ENCODE results near the gene RNF149.
"Not testable (repeated sequence)": the region's sequence is repeated elsewhere in the genome, so short reads cannot be mapped to it uniquely, and the experiment has no call there.

The RNF149 gene

DNA sequence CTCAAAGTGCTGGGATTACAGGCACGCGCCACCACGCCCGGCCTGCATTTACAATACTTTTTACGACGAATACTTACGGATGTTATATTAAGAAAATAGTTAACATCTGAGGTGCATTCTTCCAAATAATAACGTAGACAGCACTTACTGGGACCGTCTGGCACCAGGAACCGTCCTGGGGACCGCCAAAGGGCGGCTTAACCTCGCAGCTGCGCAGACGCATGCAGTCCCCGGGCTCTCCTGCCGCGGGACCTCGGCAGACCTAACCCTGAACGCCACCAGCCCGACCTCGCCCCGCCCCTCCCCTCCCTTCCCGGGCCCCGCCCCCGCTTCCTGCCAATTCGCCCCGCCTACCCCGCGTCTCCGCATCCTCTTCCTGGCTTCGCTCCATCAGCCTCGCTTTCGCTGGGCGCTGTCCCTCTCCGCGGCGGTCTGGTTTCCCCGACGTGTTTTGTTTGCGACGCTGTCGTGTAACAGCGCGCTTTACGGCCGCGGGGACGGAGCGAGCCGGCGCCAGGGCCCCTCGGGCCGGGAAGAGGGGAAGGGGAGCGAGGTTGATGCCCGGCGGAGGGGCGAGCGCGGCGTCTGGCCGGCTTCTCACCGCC lies 56.0 kb downstream of the RNF149 start, which contains the start of gene CNOT11:
CNOT11 (plus strand) TSS at position 479 of the 605 bp plus-strand sequence; CDS start at position 558, 79 bp downstream.
- DNase-seq (ENCODE audit: low read depth, low spot score) = peak; percentile 89
- H3K4me3 ChIP-seq = peak within 1 kb of the TSS; percentile 93
- peaks cover 4% of the 10 kb centered on the region for H3K36me3 ChIP-seq (ENCODE audit: insufficient read depth, low read length)
- H3K27ac ChIP-seq = peak within 1 kb of the TSS; percentile 68
- H3K9me3 ChIP-seq (ENCODE audit: low read depth, low read length) = no peaks in the 10 kb centered on the region
- peak; percentile 98 for TF ChIP-seq POLR2AphosphoS5 (IDR thresholded peaks at IDR 0.05; ENCODE audit: borderline replicate concordance, low read depth, low read length)
- peak; percentile 40 for TF ChIP-seq FOXP2 (optimal IDR thresholded peaks at IDR 0.05; ENCODE audit: control extremely low read depth, extremely low read length, insufficient read depth)
- no peak for TF ChIP-seq EZH2 (IDR thresholded peaks at IDR 0.05)
- H3K9ac ChIP-seq (ENCODE audit: insufficient read length) = peak within 1 kb of the TSS; percentile 93

DNA sequence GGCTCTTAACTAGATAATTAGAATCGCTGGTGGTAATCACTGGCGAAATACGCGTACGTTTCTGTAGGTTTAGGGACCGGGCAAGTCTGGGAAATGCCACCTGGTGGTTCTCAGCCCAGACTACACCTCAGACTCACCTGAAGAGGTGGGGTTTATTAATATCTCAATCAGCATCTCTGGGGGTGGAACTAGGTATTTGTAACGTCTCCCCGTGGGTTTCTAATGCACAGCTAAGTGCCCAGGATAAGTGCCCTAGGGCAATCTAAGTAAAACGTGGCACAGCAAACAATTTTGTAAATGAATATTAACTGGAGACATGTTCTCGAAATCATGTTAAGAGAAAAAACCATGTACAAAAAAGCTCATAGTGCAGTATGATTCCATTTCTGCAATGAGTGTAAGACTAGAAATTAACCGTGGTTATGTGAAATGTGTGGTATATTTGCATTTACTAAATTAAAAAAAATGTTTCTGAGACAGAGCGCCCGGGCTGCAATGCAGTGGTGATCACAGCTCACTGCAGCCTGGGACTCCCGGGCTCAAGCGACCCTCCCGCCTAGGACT lies 56.6 kb downstream of the RNF149 start:
- peak overlapping the region; percentile 93 for H3K4me3 ChIP-seq
- TF ChIP-seq EZH2 (IDR thresholded peaks at IDR 0.05) (no peak), POLR2AphosphoS5 (IDR thresholded peaks at IDR 0.05; ENCODE audit: borderline replicate concordance, low read depth, low read length) (no peak), FOXP2 (optimal IDR thresholded peaks at IDR 0.05; ENCODE audit: control extremely low read depth, extremely low read length, insufficient read depth) (no peak)
- peak overlapping the region; percentile 82 for H3K9ac ChIP-seq (ENCODE audit: insufficient read length)
- H3K27ac ChIP-seq = peak overlapping the region; percentile 68; the same call in 1 of the 2 replicates
- peak; percentile 10 for DNase-seq (ENCODE audit: low read depth, low spot score)
- no peaks in the 10 kb centered on the region for H3K36me3 ChIP-seq (ENCODE audit: insufficient read depth, low read length)
- no peaks in the 10 kb centered on the region for H3K9me3 ChIP-seq (ENCODE audit: low read depth, low read length)

DNA sequence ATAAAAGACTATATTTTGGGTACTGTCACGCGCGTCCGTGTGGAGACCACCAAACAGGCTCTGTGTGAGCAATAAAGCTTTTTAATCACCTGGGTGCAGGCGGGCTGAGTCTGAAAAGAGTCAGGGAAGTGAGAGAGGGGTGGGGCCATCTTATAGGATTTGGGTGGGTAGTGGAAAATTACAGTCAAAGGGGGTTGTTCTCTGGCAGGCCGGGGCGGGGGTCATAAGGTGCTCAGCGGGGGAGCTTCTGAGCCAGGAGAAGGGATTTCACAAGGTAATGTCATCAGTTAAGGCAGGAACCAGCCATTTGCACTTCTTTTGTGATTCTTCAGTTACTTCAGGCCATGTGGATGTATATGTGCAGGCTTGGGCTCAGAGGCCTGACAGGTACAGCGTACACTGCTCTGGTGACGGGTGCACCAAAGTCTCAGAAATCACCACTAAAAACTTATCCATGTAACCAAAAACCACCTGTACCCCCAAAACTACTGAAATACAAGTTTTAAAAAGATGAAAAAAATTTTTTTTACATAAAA lies 57.2 kb downstream of the RNF149 start:
- DNase-seq (ENCODE audit: low read depth, low spot score); H3K9me3 ChIP-seq (ENCODE audit: low read depth, low read length); H3K36me3 ChIP-seq (ENCODE audit: insufficient read depth, low read length); H3K27ac ChIP-seq; H3K4me3 ChIP-seq; H3K9ac ChIP-seq (ENCODE audit: insufficient read length): not testable (repeated sequence)

DNA sequence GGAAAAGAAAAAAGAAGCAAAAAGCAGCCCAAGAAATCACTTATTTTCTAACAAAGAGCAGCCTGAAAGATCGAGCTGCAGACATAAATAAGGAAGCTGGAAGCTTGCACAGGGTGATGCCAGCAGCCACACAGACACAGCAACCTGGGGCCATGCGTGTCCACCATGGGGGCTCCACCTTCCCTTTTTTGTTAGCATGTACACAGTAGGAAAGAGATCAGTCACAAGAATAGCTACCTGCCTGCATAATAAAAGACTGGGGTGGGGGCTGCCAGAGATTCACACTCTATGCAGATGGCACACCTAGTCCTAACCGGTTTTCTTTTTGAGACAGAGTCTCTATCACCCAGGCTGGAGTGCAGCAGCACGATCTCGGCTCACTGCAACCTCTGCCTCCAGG lies 58.7 kb downstream of the RNF149 start:
- H3K27ac ChIP-seq = no peak overlapping the region
- no peak overlapping the region for H3K4me3 ChIP-seq
- DNase-seq (ENCODE audit: low read depth, low spot score) = no peak
- no peak overlapping the region for H3K9ac ChIP-seq (ENCODE audit: insufficient read length)
- no peaks in the 10 kb centered on the region for H3K9me3 ChIP-seq (ENCODE audit: low read depth, low read length)
- no peaks in the 10 kb centered on the region for H3K36me3 ChIP-seq (ENCODE audit: insufficient read depth, low read length)
- TF ChIP-seq FOXP2 (optimal IDR thresholded peaks at IDR 0.05; ENCODE audit: control extremely low read depth, extremely low read length, insufficient read depth) = no peak
- no peak for TF ChIP-seq EZH2 (IDR thresholded peaks at IDR 0.05)
- TF ChIP-seq POLR2AphosphoS5 (IDR thresholded peaks at IDR 0.05; ENCODE audit: borderline replicate concordance, low read depth, low read length) = no peak

DNA sequence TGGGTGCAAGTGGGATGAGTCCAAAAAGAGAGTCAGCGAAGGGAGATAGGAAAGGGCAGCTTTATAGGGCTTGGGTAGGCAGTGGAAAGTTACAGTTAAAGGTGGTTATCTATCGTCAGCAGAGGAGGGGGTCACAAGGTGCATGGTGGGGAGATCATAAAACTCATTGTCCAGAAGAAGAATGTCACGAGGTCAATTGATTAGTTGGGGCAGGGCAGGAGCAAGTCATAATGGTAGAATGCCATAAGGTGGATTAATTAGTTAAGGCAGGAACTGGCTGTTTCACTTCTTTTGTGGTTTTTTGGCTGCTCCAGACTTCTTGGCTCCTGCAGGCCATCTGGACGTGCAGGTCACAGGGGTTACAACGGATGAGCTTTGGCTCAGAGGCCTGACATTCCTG lies 59.7 kb downstream of the RNF149 start:
- H3K4me3 ChIP-seq; DNase-seq (ENCODE audit: low read depth, low spot score); H3K36me3 ChIP-seq (ENCODE audit: insufficient read depth, low read length); H3K9me3 ChIP-seq (ENCODE audit: low read depth, low read length); H3K9ac ChIP-seq (ENCODE audit: insufficient read length); H3K27ac ChIP-seq: not testable (repeated sequence)

DNA sequence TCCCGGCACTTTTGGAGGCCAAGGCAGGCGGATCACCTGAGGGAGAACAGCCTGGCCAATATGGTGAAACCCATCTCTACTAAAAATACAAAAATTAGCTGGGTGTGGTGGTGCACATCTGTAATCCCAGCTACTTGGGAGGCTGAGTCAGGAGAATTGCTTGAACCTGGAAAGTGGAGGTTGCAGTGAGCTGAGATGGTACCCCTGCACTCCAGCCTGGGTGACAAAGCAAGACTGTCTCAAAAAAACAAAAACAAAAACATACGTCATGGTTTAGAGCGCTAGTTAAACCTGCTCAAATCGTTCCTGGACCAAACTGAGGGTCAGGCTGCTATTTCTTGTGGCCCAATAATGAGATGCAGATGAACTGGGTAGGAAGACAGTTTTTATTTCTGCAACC lies 63.0 kb downstream of the RNF149 start:
- H3K9me3 ChIP-seq (ENCODE audit: low read depth, low read length); DNase-seq (ENCODE audit: low read depth, low spot score): not testable (repeated sequence)

DNA sequence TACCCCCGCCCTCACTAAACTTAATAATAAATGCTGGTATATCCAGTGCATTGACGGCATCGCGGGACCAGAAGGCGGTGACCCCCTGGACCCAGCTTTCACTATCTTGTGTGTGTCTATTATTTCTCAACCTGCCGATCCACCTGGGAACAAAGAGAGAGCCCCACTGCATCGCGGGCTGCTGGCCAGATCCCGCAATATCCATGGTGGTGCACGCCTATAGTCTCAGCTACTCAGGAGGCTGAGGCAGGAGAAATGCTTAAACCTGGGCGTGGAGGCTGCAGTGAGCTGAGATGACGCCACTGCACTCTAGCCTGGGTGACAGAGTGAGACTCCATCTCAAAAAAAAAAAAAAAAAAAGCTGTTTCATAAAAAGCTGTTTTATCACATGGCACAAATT lies 63.6 kb downstream of the RNF149 start:
- DNase-seq (ENCODE audit: low read depth, low spot score); H3K9me3 ChIP-seq (ENCODE audit: low read depth, low read length); H3K4me3 ChIP-seq; H3K36me3 ChIP-seq (ENCODE audit: insufficient read depth, low read length); H3K27ac ChIP-seq; H3K9ac ChIP-seq (ENCODE audit: insufficient read length): not testable (repeated sequence)

More for the DNA sequence above, 63.0 kb downstream of the RNF149 start:
- not testable (repeated sequence) for H3K27ac ChIP-seq; H3K4me3 ChIP-seq; H3K9ac ChIP-seq (ENCODE audit: insufficient read length); H3K36me3 ChIP-seq (ENCODE audit: insufficient read depth, low read length)

DNA sequence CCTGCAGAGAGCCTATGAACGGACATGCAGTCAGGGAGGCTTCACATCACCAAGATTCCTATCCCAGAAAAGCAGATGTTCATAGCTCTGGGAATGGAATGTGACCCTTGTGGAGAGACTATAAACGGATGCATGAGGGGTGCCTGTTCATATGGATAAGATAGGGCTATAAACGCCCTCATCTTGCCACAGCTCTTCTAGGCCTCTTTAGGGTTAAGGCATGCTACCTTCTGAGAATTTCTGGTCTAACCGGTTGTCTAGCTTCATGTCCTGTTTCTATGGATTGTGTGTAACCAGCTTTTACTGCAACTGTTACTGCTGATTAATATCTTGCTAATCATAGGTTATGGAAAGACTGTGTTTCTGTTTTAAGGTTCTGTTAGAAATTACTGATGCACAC lies 64.1 kb downstream of the RNF149 start:
- not testable (repeated sequence) for H3K9me3 ChIP-seq (ENCODE audit: low read depth, low read length); H3K27ac ChIP-seq; H3K9ac ChIP-seq (ENCODE audit: insufficient read length); H3K4me3 ChIP-seq; DNase-seq (ENCODE audit: low read depth, low spot score); H3K36me3 ChIP-seq (ENCODE audit: insufficient read depth, low read length)

DNA sequence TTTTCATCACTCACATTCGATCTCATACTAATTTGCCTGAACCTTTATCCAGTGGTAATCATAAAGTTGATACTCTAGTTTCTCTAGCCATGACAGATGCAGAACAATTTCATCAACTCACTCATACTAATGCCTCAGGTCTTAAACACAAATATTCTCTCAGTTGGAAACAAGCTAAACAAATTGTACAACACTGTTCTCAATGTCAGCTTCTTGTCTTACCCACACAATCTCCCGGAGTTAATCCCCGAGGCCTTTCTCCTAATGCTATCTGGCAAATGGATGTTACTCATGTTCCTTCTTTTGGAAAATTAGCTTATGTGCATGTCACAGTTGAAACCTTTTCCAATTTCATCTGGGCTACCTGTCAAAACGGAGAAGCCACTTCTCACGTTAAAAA lies 67.3 kb downstream of the RNF149 start:
- Histone ChIP-seq H3K27ac (no peak overlapping the region), H3K36me3 (ENCODE audit: insufficient read depth, low read length) (no peaks in the 10 kb centered on the region), H3K4me3 (no peak overlapping the region), H3K9ac (ENCODE audit: insufficient read length) (no peak overlapping the region), H3K9me3 (ENCODE audit: low read depth, low read length) (no peaks in the 10 kb centered on the region)
- no peak for DNase-seq (ENCODE audit: low read depth, low spot score)
- TF ChIP-seq FOXP2 (optimal IDR thresholded peaks at IDR 0.05; ENCODE audit: control extremely low read depth, extremely low read length, insufficient read depth) = no peak
- no peak for TF ChIP-seq POLR2AphosphoS5 (IDR thresholded peaks at IDR 0.05; ENCODE audit: borderline replicate concordance, low read depth, low read length)
- no peak for TF ChIP-seq EZH2 (IDR thresholded peaks at IDR 0.05)

DNA sequence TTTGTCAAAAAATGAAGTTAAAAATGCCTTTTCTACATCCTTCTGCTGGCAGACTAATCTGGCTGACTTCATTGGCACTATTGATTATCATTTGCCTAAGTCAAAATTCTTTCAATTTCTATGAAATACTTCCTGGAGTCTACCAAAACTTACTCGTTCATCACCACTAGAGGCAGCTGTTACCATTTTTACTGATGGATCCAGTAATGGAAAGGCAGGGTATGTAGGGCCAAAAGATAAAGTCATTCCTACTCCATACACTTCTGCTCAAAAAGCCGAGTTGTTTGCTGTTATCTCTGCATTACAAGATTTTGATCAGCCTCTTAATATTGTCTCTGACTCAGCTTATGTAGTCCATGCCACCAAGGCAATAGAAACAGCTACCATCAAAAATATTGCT lies 67.8 kb downstream of the RNF149 start:
- DNase-seq (ENCODE audit: low read depth, low spot score); H3K4me3 ChIP-seq; H3K27ac ChIP-seq: not testable (repeated sequence)

DNA sequence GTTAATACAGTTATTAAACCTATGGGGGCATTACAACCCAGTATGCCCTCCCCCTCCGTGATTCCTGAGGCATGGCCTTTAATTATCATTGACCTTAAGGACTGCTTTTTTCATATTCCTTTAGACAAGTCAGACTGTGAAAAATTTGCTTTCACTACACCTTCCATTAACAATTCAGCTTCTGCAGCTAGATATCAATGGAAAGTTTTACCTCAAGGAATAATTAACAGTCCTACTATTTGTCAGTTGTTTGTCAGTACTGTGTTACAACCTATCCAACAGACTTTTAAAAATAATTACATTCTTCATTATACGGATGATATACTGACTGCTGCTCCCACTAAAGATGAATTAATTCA lies 68.8 kb downstream of the RNF149 start:
- not testable (repeated sequence) for DNase-seq (ENCODE audit: low read depth, low spot score); H3K36me3 ChIP-seq (ENCODE audit: insufficient read depth, low read length); H3K9me3 ChIP-seq (ENCODE audit: low read depth, low read length); H3K9ac ChIP-seq (ENCODE audit: insufficient read length); H3K27ac ChIP-seq; H3K4me3 ChIP-seq

More for the DNA sequence above, 67.8 kb downstream of the RNF149 start:
- not testable (repeated sequence) for H3K36me3 ChIP-seq (ENCODE audit: insufficient read depth, low read length); H3K9ac ChIP-seq (ENCODE audit: insufficient read length); H3K9me3 ChIP-seq (ENCODE audit: low read depth, low read length)

Measured in SK-N-MC (cell line).